NB4 (cell line): ENCODE results near the gene PCK1.

Source experiments
- CTCF ChIP-seq: IDR thresholded peaks from one replicate; pipeline ENCODE4 v1.5.1; 2012; ENCODE audit warnings: low read depth, low read length
- POLR2A ChIP-seq: IDR thresholded peaks from 2 replicates; pipeline ENCODE4 v1.6.1; 2011; ENCODE audit warnings: mild to moderate bottlenecking; ENCODE audit not compliant: insufficient read length; ENCODE audit errors: extremely low read depth

GRCh38 chr20:57545927-57546662 is 14.8 kb upstream of the PCK1 start:
- TF ChIP-seq CTCF (no peak), POLR2A (no peak)
